ENCODE results near the gene CRYAA.
A peak's percentile ranks its signal among the peaks of the same experiment; 100 is the strongest.
"Not testable (repeated sequence)": the region's sequence is repeated elsewhere in the genome, so short reads cannot be mapped to it uniquely, and the experiment has no call there.

The CRYAA gene

GRCh38 chr21:43168708-43169107 is at the start of gene CRYAA:
CRYAA (plus strand) TSS chr21:43169008; CDS start chr21:43169100, 92 bp downstream.
- FAIRE-seq; DNase-seq (ENCODE audit: insufficient read length, low spot score): not testable (repeated sequence)

- DNase-seq (ENCODE audit: insufficient read length, low spot score); FAIRE-seq: not testable (repeated sequence)
Observed at GRCh38 chr21:43130094-43130493, 38.7 kb upstream of the CRYAA start.

GRCh38 chr21:43134520-43134919 is 34.3 kb upstream of the CRYAA start:
- FAIRE-seq; DNase-seq (ENCODE audit: insufficient read length, low spot score): not testable (repeated sequence)

- FAIRE-seq, result peak; percentile 94
- not testable (repeated sequence) for DNase-seq (ENCODE audit: insufficient read length, low spot score)
Observed at GRCh38 chr21:43138944-43139343, 29.9 kb upstream of the CRYAA start.

GRCh38 chr21:43141407-43141806 is 27.4 kb upstream of the CRYAA start:
- not testable (repeated sequence) for FAIRE-seq; DNase-seq (ENCODE audit: insufficient read length, low spot score)

- not testable (repeated sequence) for FAIRE-seq
Observed at GRCh38 chr21:43146637-43147036, 22.2 kb upstream of the CRYAA start.

GRCh38 chr21:43147999-43148398 is 20.8 kb upstream of the CRYAA start:
- not testable (repeated sequence) for FAIRE-seq; DNase-seq (ENCODE audit: insufficient read length, low spot score)

More at GRCh38 chr21:43146637-43147036, 22.2 kb upstream of the CRYAA start:
- DNase-seq (ENCODE audit: insufficient read length, low spot score), result not testable (repeated sequence)

- FAIRE-seq; DNase-seq (ENCODE audit: insufficient read length, low spot score): not testable (repeated sequence)
Observed at GRCh38 chr21:43149344-43149743, 19.5 kb upstream of the CRYAA start.

- not testable (repeated sequence) for DNase-seq (ENCODE audit: insufficient read length, low spot score); FAIRE-seq
Observed at GRCh38 chr21:43153601-43154000, 15.2 kb upstream of the CRYAA start.

GRCh38 chr21:43159279-43160175 is 9.3 kb upstream of the CRYAA start:
- DNase-seq (ENCODE audit: insufficient read length, low spot score); FAIRE-seq: not testable (repeated sequence)

- peak; percentile 89 for FAIRE-seq
- not testable (repeated sequence) for DNase-seq (ENCODE audit: insufficient read length, low spot score)
Observed at GRCh38 chr21:43161826-43162707, 6.7 kb upstream of the CRYAA start.

GRCh38 chr21:43162708-43163205 is 6.1 kb upstream of the CRYAA start:
- not testable (repeated sequence) for FAIRE-seq; DNase-seq (ENCODE audit: insufficient read length, low spot score)

- DNase-seq (ENCODE audit: insufficient read length, low spot score), result not testable (repeated sequence)
- FAIRE-seq, result peak; percentile 97
Observed at GRCh38 chr21:43164823-43165222, 4.0 kb upstream of the CRYAA start.

- not testable (repeated sequence) for DNase-seq (ENCODE audit: insufficient read length, low spot score); FAIRE-seq
Observed at GRCh38 chr21:43165734-43166133, 3.1 kb upstream of the CRYAA start.

GRCh38 chr21:43169230-43169886 is 550 bp downstream of the CRYAA start:
- DNase-seq (ENCODE audit: insufficient read length, low spot score); FAIRE-seq: not testable (repeated sequence)

- not testable (repeated sequence) for DNase-seq (ENCODE audit: insufficient read length, low spot score); FAIRE-seq
Observed at GRCh38 chr21:43169891-43170290, 1.1 kb downstream of the CRYAA start.

GRCh38 chr21:43172812-43173211 is 4.0 kb downstream of the CRYAA start:
- DNase-seq (ENCODE audit: insufficient read length, low spot score); FAIRE-seq: not testable (repeated sequence)

GRCh38 chr21:43173438-43173837 is 4.6 kb downstream of the CRYAA start:
- not testable (repeated sequence) for DNase-seq (ENCODE audit: insufficient read length, low spot score)
- FAIRE-seq, result peak; percentile 64

- DNase-seq (ENCODE audit: insufficient read length, low spot score); FAIRE-seq: not testable (repeated sequence)
Observed at GRCh38 chr21:43173930-43174329, 5.1 kb downstream of the CRYAA start.

- not testable (repeated sequence) for DNase-seq (ENCODE audit: insufficient read length, low spot score); FAIRE-seq
Observed at GRCh38 chr21:43174998-43175397, 6.2 kb downstream of the CRYAA start.

All from GM19239 (cell line).